Measurements from ENCODE around the gene ABCB4. TPM values are rescaled to one million over a fixed set of nuclear protein-coding genes. Genes with fewer than 3 reads are reported as not detected.
"Not testable (repeated sequence)": the region's sequence is repeated elsewhere in the genome, so short reads cannot be mapped to it uniquely, and the experiment has no call there.

ABCB4 gene
- total and polyA plus RNA-seq, 2 donors from 2014 or later, result 2.0 TPM

DNA sequence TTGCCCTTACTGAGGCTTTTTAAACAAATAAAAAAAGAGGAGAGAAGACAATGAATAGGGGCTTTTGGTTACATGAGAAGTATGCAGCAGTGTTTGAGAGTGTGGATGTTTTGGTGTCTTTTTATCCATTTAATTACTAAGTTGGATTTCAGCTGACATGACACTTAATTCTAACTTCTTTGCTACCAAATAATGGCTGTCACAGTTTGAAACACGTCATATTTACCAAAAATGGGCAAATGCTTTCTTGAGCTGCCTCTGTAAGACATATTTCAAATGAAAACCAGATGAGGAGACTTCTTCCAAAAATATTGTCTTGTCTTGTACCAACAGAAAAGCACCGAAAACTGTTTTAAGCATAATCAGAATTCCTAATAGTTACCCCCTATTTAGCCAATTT lies 4.0 kb downstream of the ABCB4 start:
- Histone ChIP-seq H3K27ac (ENCODE audit: low read depth in 2 of 2, low read length in 2 of 2) (no peak overlapping the region), H3K9me3 (ENCODE audit: control insufficient read depth in 2 of 3, insufficient read depth in 1 of 3, low read length in 3 of 3) (no peaks in the 10 kb centered on the region), H3K9ac (ENCODE audit: low read length in 3 of 3) (no peak overlapping the region), H3K27me3 (ENCODE audit: control insufficient read depth, insufficient read depth, low read length) (no peaks in the 10 kb centered on the region), H3K36me3 (ENCODE audit: control insufficient read depth in 2 of 3, insufficient read depth in 3 of 3, low read length in 3 of 3) (no peaks in the 10 kb centered on the region), H3K4me1 (ENCODE audit: control insufficient read depth in 2 of 3, insufficient read depth in 2 of 3, low read depth in 1 of 3, low read length in 3 of 3) (no peaks in the 10 kb centered on the region), H3K4me3 (ENCODE audit: low read length in 3 of 3) (no peak overlapping the region)
- no peak for FAIRE-seq
- TF ChIP-seq CTCF (IDR thresholded peaks at IDR 0.05; ENCODE audit: borderline replicate concordance, extremely low read depth, insufficient read depth), result no peak
- intact Hi-C loops (cut with DNase I), result no loop called here
- no peak for DNase-seq

DNA sequence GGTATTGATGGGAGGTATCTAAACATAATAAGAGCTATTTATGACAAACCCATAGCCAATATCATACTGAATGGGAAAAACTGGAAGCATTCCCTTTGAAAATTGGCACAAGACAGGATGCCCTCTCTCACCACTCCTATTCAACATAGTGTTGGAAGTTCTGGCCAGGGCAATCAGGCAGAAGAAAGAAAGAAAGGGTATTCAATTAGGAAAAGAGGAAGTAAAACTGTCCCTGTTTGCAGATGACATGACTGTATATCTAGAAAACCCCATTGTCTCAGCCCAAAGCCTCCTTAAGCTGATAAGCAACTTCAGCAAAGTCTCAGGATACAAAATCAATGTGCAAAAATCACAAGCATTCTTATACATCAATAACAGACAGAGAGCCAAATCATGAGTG lies 6.3 kb downstream of the ABCB4 start:
- intact Hi-C loops (cut with DNase I); FAIRE-seq; H3K9ac ChIP-seq (ENCODE audit: low read length in 3 of 3); H3K27ac ChIP-seq (ENCODE audit: low read depth in 2 of 2, low read length in 2 of 2); DNase-seq; H3K27me3 ChIP-seq (ENCODE audit: control insufficient read depth, insufficient read depth, low read length); H3K9me3 ChIP-seq (ENCODE audit: control insufficient read depth in 2 of 3, insufficient read depth in 1 of 3, low read length in 3 of 3); H3K4me1 ChIP-seq (ENCODE audit: control insufficient read depth in 2 of 3, insufficient read depth in 2 of 3, low read depth in 1 of 3, low read length in 3 of 3); H3K36me3 ChIP-seq (ENCODE audit: control insufficient read depth in 2 of 3, insufficient read depth in 3 of 3, low read length in 3 of 3); H3K4me3 ChIP-seq (ENCODE audit: low read length in 3 of 3): not testable (repeated sequence)

- DNase-seq; H3K4me1 ChIP-seq (ENCODE audit: control insufficient read depth in 2 of 3, insufficient read depth in 2 of 3, low read depth in 1 of 3, low read length in 3 of 3); H3K27ac ChIP-seq (ENCODE audit: low read depth in 2 of 2, low read length in 2 of 2); H3K9ac ChIP-seq (ENCODE audit: low read length in 3 of 3); H3K36me3 ChIP-seq (ENCODE audit: control insufficient read depth in 2 of 3, insufficient read depth in 3 of 3, low read length in 3 of 3); FAIRE-seq; intact Hi-C loops (cut with DNase I); H3K27me3 ChIP-seq (ENCODE audit: control insufficient read depth, insufficient read depth, low read length); H3K9me3 ChIP-seq (ENCODE audit: control insufficient read depth in 2 of 3, insufficient read depth in 1 of 3, low read length in 3 of 3); H3K4me3 ChIP-seq (ENCODE audit: low read length in 3 of 3): not testable (repeated sequence)
Measured at GRCh38 chr7:87465534-87465880, 10.0 kb downstream of the ABCB4 start.

- FAIRE-seq; H3K36me3 ChIP-seq (ENCODE audit: control insufficient read depth in 2 of 3, insufficient read depth in 3 of 3, low read length in 3 of 3); H3K27ac ChIP-seq (ENCODE audit: low read depth in 2 of 2, low read length in 2 of 2); H3K9me3 ChIP-seq (ENCODE audit: control insufficient read depth in 2 of 3, insufficient read depth in 1 of 3, low read length in 3 of 3); intact Hi-C loops (cut with DNase I); H3K4me1 ChIP-seq (ENCODE audit: control insufficient read depth in 2 of 3, insufficient read depth in 2 of 3, low read depth in 1 of 3, low read length in 3 of 3); H3K4me3 ChIP-seq (ENCODE audit: low read length in 3 of 3); H3K9ac ChIP-seq (ENCODE audit: low read length in 3 of 3); H3K27me3 ChIP-seq (ENCODE audit: control insufficient read depth, insufficient read depth, low read length): not testable (repeated sequence)
- peak in 3 of 5 donors; percentile 16 to 61 (median 31) for DNase-seq
Measured at GRCh38 chr7:87464830-87465533, 10.5 kb downstream of the ABCB4 start.

DNA sequence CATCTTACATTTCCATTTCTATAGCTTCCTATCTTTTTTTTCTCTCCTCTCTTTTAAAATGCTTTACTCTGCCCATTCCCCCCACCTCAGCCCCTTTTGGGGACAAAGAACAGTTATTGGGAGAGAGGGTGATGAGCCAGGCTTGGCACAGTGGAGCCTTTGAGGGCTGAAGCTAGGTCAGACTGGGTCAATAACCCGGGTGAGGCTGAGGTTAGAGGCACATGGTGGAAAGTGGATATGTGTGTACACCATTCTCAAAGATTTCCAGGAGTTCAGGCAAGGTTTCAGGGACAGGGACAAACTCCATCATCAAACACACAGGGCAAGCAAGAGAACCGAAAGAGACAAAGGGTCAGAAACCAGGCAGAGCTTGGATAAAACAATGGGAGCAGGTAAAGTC lies 11.5 kb downstream of the ABCB4 start:
- DNase-seq (no peak), FAIRE-seq (no peak)
- no peaks in the 10 kb centered on the region for H3K27me3 ChIP-seq (ENCODE audit: control insufficient read depth, insufficient read depth, low read length)
- no peaks in the 10 kb centered on the region for H3K4me1 ChIP-seq (ENCODE audit: control insufficient read depth in 2 of 3, insufficient read depth in 2 of 3, low read depth in 1 of 3, low read length in 3 of 3)
- H3K9ac ChIP-seq (ENCODE audit: low read length in 3 of 3), result no peak overlapping the region
- intact Hi-C loops (cut with DNase I), result no loop called here
- no peak overlapping the region for H3K27ac ChIP-seq (ENCODE audit: low read depth in 2 of 2, low read length in 2 of 2)
- no peak overlapping the region for H3K4me3 ChIP-seq (ENCODE audit: low read length in 3 of 3)
- TF ChIP-seq CTCF (IDR thresholded peaks at IDR 0.05; ENCODE audit: borderline replicate concordance, extremely low read depth, insufficient read depth), result no peak
- no peaks in the 10 kb centered on the region for H3K36me3 ChIP-seq (ENCODE audit: control insufficient read depth in 2 of 3, insufficient read depth in 3 of 3, low read length in 3 of 3)
- H3K9me3 ChIP-seq (ENCODE audit: control insufficient read depth in 2 of 3, insufficient read depth in 1 of 3, low read length in 3 of 3), result no peaks in the 10 kb centered on the region

- H3K27ac ChIP-seq (ENCODE audit: low read depth in 2 of 2, low read length in 2 of 2); intact Hi-C loops (cut with DNase I); FAIRE-seq; DNase-seq; H3K9ac ChIP-seq (ENCODE audit: low read length in 3 of 3); H3K4me1 ChIP-seq (ENCODE audit: control insufficient read depth in 2 of 3, insufficient read depth in 2 of 3, low read depth in 1 of 3, low read length in 3 of 3); H3K9me3 ChIP-seq (ENCODE audit: control insufficient read depth in 2 of 3, insufficient read depth in 1 of 3, low read length in 3 of 3); H3K27me3 ChIP-seq (ENCODE audit: control insufficient read depth, insufficient read depth, low read length); H3K36me3 ChIP-seq (ENCODE audit: control insufficient read depth in 2 of 3, insufficient read depth in 3 of 3, low read length in 3 of 3); H3K4me3 ChIP-seq (ENCODE audit: low read length in 3 of 3): not testable (repeated sequence)
Measured at GRCh38 chr7:87460444-87460843, 15.0 kb downstream of the ABCB4 start.
